HG02642 (cell line): ENCODE measurements around the gene HPS3.
A peak's percentile ranks its signal among the peaks of the same experiment; 100 is the strongest.
"Not testable (repeated sequence)": the region's sequence is repeated elsewhere in the genome, so short reads cannot be mapped to it uniquely, and the experiment has no call there.

Source experiments
- ATAC-seq: cut with Tn5 transposase; IDR thresholded peaks from one replicate; pipeline ENCODE4 v1.9.1; 2021; ENCODE audit warnings: mild to moderate bottlenecking; ENCODE audit not compliant: unreplicated experiment, poor library complexity

Gene HPS3, protein sequence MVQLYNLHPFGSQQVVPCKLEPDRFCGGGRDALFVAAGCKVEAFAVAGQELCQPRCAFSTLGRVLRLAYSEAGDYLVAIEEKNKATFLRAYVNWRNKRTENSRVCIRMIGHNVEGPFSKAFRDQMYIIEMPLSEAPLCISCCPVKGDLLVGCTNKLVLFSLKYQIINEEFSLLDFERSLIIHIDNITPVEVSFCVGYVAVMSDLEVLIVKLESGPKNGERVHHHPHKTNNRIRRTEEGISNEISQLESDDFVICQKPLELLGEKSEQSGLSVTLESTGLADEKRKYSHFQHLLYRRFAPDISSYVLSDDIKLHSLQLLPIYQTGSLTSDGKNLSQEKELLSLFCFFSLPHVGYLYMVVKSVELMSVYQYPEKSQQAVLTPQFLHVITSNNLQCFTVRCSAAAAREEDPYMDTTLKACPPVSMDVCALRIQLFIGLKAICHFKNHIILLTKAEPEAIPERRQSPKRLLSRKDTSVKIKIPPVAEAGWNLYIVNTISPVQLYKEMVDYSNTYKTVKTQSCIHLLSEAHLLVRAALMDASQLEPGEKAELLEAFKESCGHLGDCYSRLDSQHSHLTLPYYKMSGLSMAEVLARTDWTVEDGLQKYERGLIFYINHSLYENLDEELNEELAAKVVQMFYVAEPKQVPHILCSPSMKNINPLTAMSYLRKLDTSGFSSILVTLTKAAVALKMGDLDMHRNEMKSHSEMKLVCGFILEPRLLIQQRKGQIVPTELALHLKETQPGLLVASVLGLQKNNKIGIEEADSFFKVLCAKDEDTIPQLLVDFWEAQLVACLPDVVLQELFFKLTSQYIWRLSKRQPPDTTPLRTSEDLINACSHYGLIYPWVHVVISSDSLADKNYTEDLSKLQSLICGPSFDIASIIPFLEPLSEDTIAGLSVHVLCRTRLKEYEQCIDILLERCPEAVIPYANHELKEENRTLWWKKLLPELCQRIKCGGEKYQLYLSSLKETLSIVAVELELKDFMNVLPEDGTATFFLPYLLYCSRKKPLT

GRCh38 chr3:149129326-149130205 is at the start of gene HPS3:
Gene HPS3 (plus strand): TSS chr3:149129638. CDS start chr3:149129724, 86 bp downstream.
- peak; percentile 95 for ATAC-seq

DNA sequence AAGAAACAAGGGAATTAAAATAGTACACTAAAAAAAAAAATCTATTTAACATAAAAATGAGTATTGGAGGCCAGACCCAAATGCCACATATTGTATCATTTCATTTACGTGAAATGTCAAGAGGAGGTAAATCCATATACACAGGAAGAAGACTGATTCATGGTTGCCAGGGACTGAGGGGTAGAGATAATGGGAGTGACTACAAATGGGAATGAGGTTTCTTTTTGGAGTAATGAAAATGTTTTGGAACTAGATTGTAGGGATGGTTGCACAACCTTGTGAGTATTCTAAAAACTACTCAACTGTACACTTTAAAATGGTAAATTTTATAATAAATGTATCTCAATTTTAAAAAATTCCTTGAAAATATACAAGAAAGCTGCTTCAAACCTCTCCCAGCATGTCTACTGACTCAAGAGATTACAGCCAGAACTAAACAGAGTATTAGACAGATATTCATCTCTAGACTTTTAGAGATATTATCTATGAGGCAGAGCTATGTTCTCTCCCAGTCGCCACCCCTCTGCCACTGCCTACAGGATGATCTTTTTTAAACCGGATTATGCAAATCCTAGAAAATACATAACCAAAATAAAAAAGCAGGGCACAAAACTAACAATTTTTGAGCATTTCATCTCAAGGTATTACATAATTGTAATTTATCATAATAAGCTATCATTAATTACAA is 49.3 kb upstream of the HPS3 start:
- ATAC-seq = no peak

GRCh38 chr3:149080699-149081091 is 48.7 kb upstream of the HPS3 start:
- no peak for ATAC-seq

DNA sequence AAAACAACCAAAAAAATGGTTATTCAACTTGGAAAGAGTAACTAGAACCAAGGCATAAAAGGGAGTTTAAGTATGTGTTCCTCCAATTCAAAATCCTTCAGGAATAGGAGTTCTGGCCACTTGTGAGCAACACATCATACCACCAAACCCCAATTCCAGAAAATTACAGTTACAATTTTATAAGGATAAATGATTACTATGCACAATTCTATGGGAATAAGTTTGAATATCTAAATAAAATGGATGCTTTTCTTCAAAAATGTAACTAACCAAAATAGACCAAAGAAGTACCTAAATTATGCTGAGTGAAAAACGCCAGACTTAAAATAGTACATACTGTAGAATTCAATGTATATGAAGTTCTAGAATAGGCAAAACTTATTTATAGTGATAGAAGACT is 47.7 kb upstream of the HPS3 start:
- no peak for ATAC-seq

- ATAC-seq = peak; percentile 32
Observed at GRCh38 chr3:149085828-149086231, 43.6 kb upstream of the HPS3 start.

GRCh38 chr3:149086232-149086988 is 43.0 kb upstream of the HPS3 start, which contains the start of gene HLTF:
Gene HLTF (minus strand): TSS chr3:149086533. CDS start chr3:149086336, 197 bp downstream.
- ATAC-seq = peak; percentile 99

DNA sequence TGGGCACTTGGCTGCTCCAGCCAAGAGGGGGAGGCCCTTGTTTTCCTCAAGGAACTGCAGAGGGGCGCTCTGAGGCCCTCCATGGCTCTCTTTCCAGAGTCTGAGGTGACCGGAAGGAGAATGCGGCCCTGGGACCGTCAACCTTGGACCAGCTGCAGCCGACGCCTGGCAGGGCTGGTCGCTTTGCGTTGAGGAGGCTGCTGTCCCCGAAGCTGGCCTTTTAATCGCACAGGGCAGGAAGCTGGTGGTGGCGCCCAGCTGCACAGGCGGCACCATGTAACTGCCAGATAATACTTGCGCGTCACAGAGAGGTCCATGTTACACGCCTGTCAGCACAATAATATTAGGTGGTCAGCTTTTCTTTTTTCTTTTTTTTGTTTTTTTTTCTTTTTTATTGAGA is 42.2 kb upstream of the HPS3 start:
- ATAC-seq = no peak

- ATAC-seq = no peak
Observed at GRCh38 chr3:149089395-149089794, 40.0 kb upstream of the HPS3 start.

DNA sequence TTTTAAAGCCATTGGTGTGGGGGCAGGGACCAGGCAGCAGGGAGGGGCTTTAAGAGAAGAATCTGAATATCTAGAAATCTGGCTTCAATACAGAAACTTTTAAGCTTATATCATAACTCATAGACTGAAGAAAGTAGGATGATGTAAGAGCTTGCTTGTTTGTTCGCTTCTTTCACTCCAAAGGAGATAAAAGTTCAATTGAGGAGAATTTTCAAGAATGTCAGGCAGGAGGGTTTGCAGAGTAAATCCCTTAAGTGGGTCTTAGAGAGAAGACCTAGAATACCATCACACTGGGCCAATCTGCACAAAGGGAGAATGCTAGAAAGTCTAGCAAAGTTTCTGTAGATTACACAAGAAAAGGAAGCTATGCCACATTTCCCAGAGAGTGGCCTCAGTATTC is 39.0 kb upstream of the HPS3 start:
- ATAC-seq = no peak

- no peak for ATAC-seq
Observed at GRCh38 chr3:149090907-149091306, 38.5 kb upstream of the HPS3 start.

- no peak for ATAC-seq
Observed at GRCh38 chr3:149091983-149092382, 37.5 kb upstream of the HPS3 start.

- peak; percentile 81 for ATAC-seq
Observed at GRCh38 chr3:149095487-149095886, 34.0 kb upstream of the HPS3 start.

DNA sequence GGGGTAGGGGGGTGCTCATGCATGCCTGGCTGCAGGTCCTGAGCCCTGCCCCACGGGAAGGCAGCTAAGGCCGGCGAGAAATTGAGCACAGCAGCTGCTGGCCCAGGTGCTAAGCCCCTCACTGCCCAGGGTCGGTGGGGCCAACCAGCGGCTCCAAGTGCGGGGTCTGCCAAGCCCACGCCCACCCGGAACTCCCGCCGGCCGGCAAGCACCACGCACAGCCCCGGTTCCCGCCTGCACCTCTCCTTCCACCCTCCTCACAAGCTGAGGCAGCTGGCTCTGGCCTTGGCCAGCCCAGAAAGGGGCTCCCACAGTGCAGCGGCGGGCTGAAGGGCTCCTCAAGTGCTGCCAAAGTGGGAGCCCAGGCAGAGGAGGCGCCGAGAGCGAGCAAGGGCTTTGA is 31.5 kb upstream of the HPS3 start:
- ATAC-seq = not testable (repeated sequence)

- ATAC-seq = no peak
Observed at GRCh38 chr3:149101154-149101553, 28.3 kb upstream of the HPS3 start.

- no peak for ATAC-seq
Observed at GRCh38 chr3:149101641-149102040, 27.8 kb upstream of the HPS3 start.

DNA sequence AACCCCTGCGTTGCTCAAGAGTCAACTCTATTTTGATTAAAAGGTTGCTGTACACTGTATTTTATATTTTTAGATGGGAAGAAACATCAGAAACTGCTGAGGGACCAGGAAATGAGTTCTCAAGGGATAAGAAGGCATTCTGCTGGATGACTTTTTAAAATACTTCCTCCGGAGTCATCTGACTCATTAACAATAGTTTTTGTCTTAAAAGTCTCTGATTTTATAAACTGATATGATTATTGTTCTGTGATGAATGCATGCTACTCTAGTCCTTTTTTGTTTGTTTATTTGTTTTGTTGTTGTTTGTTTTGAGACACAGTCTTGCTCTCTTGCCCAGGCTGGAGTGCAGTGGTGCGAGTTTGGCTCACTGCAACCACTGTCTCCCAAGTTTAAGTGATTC is 25.0 kb upstream of the HPS3 start:
- ATAC-seq = no peak

DNA sequence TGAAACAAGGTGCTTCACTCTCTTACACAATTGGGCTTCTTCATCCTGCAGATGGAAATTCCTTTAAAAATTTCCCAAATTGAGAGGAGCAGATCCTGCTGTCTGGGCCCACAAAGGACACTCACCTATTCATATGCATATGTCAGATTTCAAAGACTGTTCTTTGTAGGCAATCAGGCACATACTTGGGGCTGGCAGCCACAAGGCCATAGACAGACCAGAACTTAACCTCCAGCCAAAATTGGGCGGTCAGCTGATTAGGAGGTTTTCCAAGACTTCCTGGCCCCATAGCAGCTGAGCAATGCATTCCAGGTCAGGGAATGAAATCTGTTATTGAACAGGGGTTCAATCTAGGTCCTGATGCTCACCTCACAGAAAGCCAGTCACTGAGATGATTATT is 15.0 kb upstream of the HPS3 start:
- no peak for ATAC-seq

GRCh38 chr3:149115114-149115513 is 14.3 kb upstream of the HPS3 start:
- no peak for ATAC-seq

- ATAC-seq = no peak
Observed at GRCh38 chr3:149118724-149119123, 10.7 kb upstream of the HPS3 start.
